Brain microvascular endothelial cell (primary cell): Measurements from ENCODE around the gene C16orf46.
"Not testable (repeated sequence)": the region's sequence is repeated elsewhere in the genome, so short reads cannot be mapped to it uniquely, and the experiment has no call there.

Experiments used
- DNase-seq: peaks from one replicate; pipeline ENCODE4 v3.0.0-alpha.2; 2020
- H3K27ac ChIP-seq: fragments of 250-450 bp; sonication (Bioruptor Pico); 2 replicates; pipeline ENCODE4 v1.5.1; 2020; ENCODE audit warnings: mild to moderate bottlenecking, moderate library complexity
- H3K27me3 ChIP-seq: fragments of 250-450 bp; sonication (Bioruptor Pico); replicated peaks from 2 replicates; pipeline ENCODE4 v1.5.1; 2020; ENCODE audit warnings: mild to moderate bottlenecking
- H3K36me3 ChIP-seq: fragments of 250-450 bp; sonication (Bioruptor Pico); replicated peaks from 2 replicates; pipeline ENCODE4 v1.5.1; 2020; ENCODE audit warnings: mild to moderate bottlenecking
- H3K4me3 ChIP-seq: 2 replicates; pipeline ENCODE4 v1.5.1; 2011; ENCODE audit warnings: low read depth, mild to moderate bottlenecking, control low read depth, low read length, moderate library complexity
- CTCF ChIP-seq: IDR thresholded peaks from 2 replicates; pipeline ENCODE4 v1.5.1; 2011; ENCODE audit warnings: low read depth, mild to moderate bottlenecking, moderate library complexity, low read length, control low read depth, inconsistent platforms; ENCODE audit errors: missing control alignments
- in situ Hi-C: cut with HindIII; loops from 2 replicates; pipeline ENCODE4 v1.10.0; 2017; ENCODE audit warnings: low sequenced_read_pairs, low pct_ligation_motif_present

The C16orf46 gene

DNA sequence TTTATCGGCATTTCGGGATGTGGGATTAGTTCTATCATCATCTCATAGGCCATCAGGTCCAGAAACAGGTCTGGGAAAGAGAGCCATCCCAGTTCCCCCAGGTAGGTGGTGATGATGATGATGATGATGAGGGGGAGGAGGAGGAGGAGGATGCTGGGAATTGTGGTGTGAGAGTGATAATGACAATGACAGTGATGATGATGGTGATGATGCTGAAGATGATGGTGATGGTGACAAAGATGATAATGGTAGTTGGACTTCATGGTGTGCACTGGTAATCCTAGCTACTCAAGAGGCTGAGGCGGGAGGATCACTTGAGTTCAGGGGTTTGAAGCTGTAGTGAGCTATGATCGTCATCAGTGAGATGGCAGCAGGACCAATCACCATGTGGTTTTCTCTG is 35.4 kb upstream of the C16orf46 start:
- no peak for DNase-seq
- no peak for TF ChIP-seq CTCF
- no peak overlapping the region for H3K27ac ChIP-seq
- in situ Hi-C loops, result no loop called here
- H3K36me3 ChIP-seq, result no peaks in the 10 kb centered on the region
- no peak overlapping the region for H3K4me3 ChIP-seq
- H3K27me3 ChIP-seq, result no peaks in the 10 kb centered on the region

GRCh38 chr16:81109274-81109673 is 32.2 kb upstream of the C16orf46 start:
- H3K4me3 ChIP-seq, H3K27ac ChIP-seq, in situ Hi-C loops, H3K27me3 ChIP-seq, H3K36me3 ChIP-seq, DNase-seq: not testable (repeated sequence)

GRCh38 chr16:81107511-81107910 is 30.5 kb upstream of the C16orf46 start:
- in situ Hi-C loops, result no loop called here
- no peak for DNase-seq
- H3K36me3 ChIP-seq, result no peaks in the 10 kb centered on the region
- no peak overlapping the region for H3K4me3 ChIP-seq
- H3K27me3 ChIP-seq, result no peaks in the 10 kb centered on the region
- H3K27ac ChIP-seq, result no peak overlapping the region
- TF ChIP-seq CTCF, result no peak

DNA sequence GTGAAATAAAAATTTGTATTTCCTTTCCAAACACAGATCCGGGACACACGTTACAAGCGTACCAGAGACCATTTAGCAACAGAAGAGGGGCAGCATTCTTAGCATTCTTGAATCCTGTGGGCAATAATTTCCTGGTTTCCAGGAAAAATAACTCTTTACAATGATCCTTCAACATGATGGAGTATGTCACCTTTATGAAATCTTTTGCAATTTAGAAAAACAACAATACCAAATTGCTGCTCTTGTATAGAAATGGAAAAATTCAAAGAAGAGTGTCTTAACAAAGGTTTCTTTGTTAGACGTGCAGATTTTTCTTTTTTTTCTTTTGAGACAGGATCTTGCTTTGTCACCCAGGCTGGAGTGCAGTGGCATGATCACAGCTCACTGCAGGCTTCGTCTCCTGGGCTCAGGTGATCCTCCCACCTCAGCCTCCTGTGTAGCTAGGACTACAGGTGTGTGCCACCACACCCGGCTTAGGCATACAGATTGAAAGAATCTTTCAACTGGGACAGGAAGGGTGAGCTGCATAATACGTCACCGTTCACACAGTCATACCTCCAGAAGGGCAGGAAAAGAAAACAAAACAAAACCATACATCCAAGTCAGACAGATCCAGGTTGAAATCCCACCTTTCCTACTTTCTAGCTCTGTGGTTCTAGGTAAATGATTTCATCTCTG is 29.9 kb upstream of the C16orf46 start:
- Histone ChIP-seq H3K27ac (no peak overlapping the region), H3K4me3 (no peak overlapping the region), H3K36me3 (no peaks in the 10 kb centered on the region), H3K27me3 (no peaks in the 10 kb centered on the region)
- no peak for DNase-seq
- in situ Hi-C loops, result no loop called here
- no peak for TF ChIP-seq CTCF

DNA sequence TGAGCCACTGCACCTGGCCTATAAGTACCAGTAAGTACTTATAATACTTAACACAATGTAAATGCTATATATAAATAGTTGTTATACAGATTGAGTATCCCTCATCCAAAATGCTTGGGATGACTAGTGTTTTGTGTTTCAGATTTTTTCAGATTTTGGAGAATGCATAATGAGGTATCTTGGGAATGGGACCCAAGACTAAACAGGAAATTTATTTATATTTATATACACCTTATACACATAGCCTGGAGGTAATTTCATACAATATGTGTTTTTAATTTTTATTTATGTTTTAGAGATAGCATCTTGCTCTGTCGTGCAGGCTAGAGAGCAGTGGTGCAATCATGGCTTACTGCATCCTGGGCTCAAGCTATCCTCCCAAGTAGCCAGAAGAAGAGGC is 28.9 kb upstream of the C16orf46 start:
- in situ Hi-C loops, result no loop called here
- DNase-seq, result no peak
- Histone ChIP-seq H3K27ac (no peak overlapping the region), H3K4me3 (no peak overlapping the region), H3K36me3 (no peaks in the 10 kb centered on the region), H3K27me3 (no peaks in the 10 kb centered on the region)
- no peak for TF ChIP-seq CTCF

DNA sequence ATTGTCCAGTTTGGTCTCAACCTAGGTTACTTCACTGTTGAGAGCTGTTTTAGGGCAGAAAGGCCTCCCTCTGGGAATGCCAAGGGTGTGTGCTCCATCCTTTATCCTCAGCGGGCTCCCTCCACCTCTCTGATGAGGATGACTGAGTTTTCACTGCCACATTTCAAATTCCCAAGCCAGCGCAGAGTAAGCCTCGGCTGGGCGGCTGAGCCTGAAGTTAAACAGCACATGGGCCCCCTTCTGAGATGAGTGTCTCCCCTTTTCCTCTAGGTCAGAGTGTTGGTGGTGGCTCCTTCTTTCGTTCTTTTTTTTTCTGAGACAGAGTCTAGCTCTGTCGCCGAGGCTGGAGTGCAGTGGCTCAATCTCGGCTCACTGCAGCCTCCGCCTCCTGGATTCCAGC is 24.7 kb upstream of the C16orf46 start:
- no peak for TF ChIP-seq CTCF
- no peaks in the 10 kb centered on the region for H3K27me3 ChIP-seq
- no peak overlapping the region for H3K27ac ChIP-seq
- in situ Hi-C loops, result no loop called here
- DNase-seq, result no peak
- no peak overlapping the region for H3K4me3 ChIP-seq
- H3K36me3 ChIP-seq, result no peaks in the 10 kb centered on the region
